ENCODE data around the gene DNAH14. TPM values are rescaled to one million over a fixed set of nuclear protein-coding genes. Genes with fewer than 3 reads are reported as not detected.
"Not testable (repeated sequence)": the region's sequence is repeated elsewhere in the genome, so short reads cannot be mapped to it uniquely, and the experiment has no call there.

DNAH14 gene
- total RNA-seq, 2 experiments from 2014 or later = 1.8 to 2.3 TPM

GRCh38 chr1:225158291-225158690 lies 228.8 kb downstream of the DNAH14 start:
- CTCF ChIA-PET = no interaction called here
- POLR2A ChIA-PET = no interaction called here
- no peak for ATAC-seq
- TF ChIP-seq CTCF (IDR thresholded peaks at IDR 0.05) = no peak
- no peak for DNase-seq
- intact Hi-C loops (cut with micrococcal nuclease) = no loop called here
- Mint-ChIP-seq H3K27ac (no peak overlapping the region), H3K4me3 (no peak overlapping the region), H3K36me3 (ENCODE audit: low read depth) (no peaks in the 10 kb centered on the region), H3K9me3 (no peaks in the 10 kb centered on the region), H3K4me1 (ENCODE audit: low read depth) (peaks cover 10% of the 10 kb centered on the region), H3K27me3 (peaks cover 1% of the 10 kb centered on the region)

DNA sequence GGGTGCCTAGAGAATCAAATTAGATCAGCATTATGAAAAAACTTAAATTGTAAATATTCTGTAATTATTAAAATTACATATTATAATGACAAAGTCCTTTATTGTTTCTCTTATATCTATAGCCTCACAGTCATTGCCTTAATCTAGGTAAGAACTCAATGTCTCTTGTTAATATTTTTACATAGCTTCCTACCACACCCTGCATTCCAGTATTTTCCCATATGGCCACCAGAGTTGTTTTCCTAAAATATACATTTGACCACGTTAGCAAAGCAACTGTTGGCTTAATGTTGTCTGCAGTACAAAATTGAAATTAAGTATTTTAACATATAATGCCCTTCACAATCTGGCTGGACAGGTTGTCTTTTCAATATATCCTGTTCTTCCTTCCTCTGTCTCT lies 230.3 kb downstream of the DNAH14 start:
- CTCF ChIA-PET = no interaction called here
- Mint-ChIP-seq H3K27me3 (peaks cover 1% of the 10 kb centered on the region), H3K4me1 (ENCODE audit: low read depth) (peaks cover 10% of the 10 kb centered on the region), H3K9me3 (no peaks in the 10 kb centered on the region), H3K4me3 (no peak overlapping the region), H3K27ac (no peak overlapping the region), H3K36me3 (ENCODE audit: low read depth) (no peaks in the 10 kb centered on the region)
- intact Hi-C loops (cut with micrococcal nuclease) = no loop called here
- TF ChIP-seq CTCF (IDR thresholded peaks at IDR 0.05) = no peak
- no peak for DNase-seq
- no peak for ATAC-seq
- POLR2A ChIA-PET = no interaction called here

- POLR2A ChIA-PET; CTCF ChIA-PET; H3K27me3 Mint-ChIP-seq; H3K4me3 Mint-ChIP-seq; H3K36me3 Mint-ChIP-seq (ENCODE audit: low read depth); ATAC-seq; H3K27ac Mint-ChIP-seq; intact Hi-C loops (cut with micrococcal nuclease); DNase-seq; H3K4me1 Mint-ChIP-seq (ENCODE audit: low read depth): not testable (repeated sequence)
- H3K9me3 Mint-ChIP-seq = peaks cover 24% of the 10 kb centered on the region
Observed at GRCh38 chr1:225177409-225177808, 247.9 kb downstream of the DNAH14 start.

DNA sequence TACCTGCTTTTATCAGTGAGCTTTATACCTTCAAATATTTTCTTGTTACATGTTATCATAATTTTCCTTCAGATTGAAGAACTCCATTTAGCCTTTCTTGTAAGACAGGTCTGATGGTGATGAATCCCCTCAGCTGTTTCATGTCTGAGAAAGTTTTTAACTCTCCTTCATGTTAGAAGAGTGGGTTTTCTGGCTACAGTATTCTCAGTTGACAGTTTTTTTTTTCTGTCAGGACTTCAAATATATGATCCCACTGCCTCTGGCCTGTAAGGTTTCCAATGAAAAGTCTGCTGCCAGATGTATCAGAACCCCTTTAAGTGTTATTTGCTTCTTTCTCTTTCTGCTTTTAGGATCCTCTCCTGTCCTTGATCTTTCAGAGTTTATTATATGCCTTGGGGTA lies 250.2 kb downstream of the DNAH14 start:
- POLR2A ChIA-PET = no interaction called here
- Mint-ChIP-seq H3K4me1 (ENCODE audit: low read depth) (peaks cover 4% of the 10 kb centered on the region), H3K36me3 (ENCODE audit: low read depth) (peaks cover 5% of the 10 kb centered on the region), H3K27me3 (peaks cover 4% of the 10 kb centered on the region), H3K27ac (no peak overlapping the region), H3K9me3 (peaks cover 24% of the 10 kb centered on the region), H3K4me3 (no peak overlapping the region)
- no peak for DNase-seq
- ATAC-seq = no peak
- no peak for TF ChIP-seq CTCF (IDR thresholded peaks at IDR 0.05)
- CTCF ChIA-PET = no interaction called here
- intact Hi-C loops (cut with micrococcal nuclease) = no loop called here

- no peak overlapping the region for H3K4me3 Mint-ChIP-seq
- peaks cover 4% of the 10 kb centered on the region for H3K4me1 Mint-ChIP-seq (ENCODE audit: low read depth)
- CTCF ChIA-PET = no interaction called here
- H3K27me3 Mint-ChIP-seq = peaks cover 4% of the 10 kb centered on the region
- ATAC-seq (no peak), DNase-seq (no peak)
- H3K36me3 Mint-ChIP-seq (ENCODE audit: low read depth) = peaks cover 2% of the 10 kb centered on the region
- TF ChIP-seq CTCF (IDR thresholded peaks at IDR 0.05) = no peak
- POLR2A ChIA-PET = no interaction called here
- H3K27ac Mint-ChIP-seq = no peak overlapping the region
- intact Hi-C loops (cut with micrococcal nuclease) = no loop called here
- H3K9me3 Mint-ChIP-seq = peaks cover 17% of the 10 kb centered on the region
Observed at GRCh38 chr1:225182716-225183115, 253.2 kb downstream of the DNAH14 start.

- CTCF ChIA-PET = no interaction called here
- intact Hi-C loops (cut with micrococcal nuclease) = no loop called here
- no peak overlapping the region for H3K4me3 Mint-ChIP-seq
- H3K36me3 Mint-ChIP-seq (ENCODE audit: low read depth) = no peaks in the 10 kb centered on the region
- TF ChIP-seq CTCF (IDR thresholded peaks at IDR 0.05) = no peak
- H3K27ac Mint-ChIP-seq = no peak overlapping the region
- no peak for DNase-seq
- H3K9me3 Mint-ChIP-seq = peaks cover 12% of the 10 kb centered on the region
- no peaks in the 10 kb centered on the region for H3K27me3 Mint-ChIP-seq
- ATAC-seq = no peak
- POLR2A ChIA-PET = no interaction called here
- no peaks in the 10 kb centered on the region for H3K4me1 Mint-ChIP-seq (ENCODE audit: low read depth)
Observed at GRCh38 chr1:225191199-225191753, 261.8 kb downstream of the DNAH14 start.
